ENCODE measurements around the gene DSC3.

Gene DSC3

DNA sequence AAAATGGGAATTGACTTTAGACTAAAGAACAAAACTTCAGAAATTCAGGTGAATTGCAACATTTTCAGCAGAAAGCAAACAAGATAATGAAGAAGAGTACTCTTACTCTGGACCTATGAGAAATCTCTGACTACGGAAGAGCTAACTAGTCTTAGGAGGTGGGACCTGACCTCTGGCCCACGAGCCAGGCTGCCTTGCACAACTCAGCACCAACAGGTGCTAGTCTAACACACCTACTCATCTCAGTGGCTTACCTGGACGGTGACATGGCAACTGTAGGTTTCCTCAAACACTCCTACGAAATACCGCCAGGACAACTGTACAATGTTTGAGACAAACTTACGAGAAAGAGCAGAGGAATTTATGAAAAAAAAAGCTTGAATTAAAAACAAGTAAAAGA lies 3.1 kb upstream of the DSC3 start:
- TF ChIP-seq CTCF (IDR thresholded peaks at IDR 0.05; ENCODE audit: insufficient read depth, low read length, poor library complexity, severe bottlenecking) (no peak), EZH2phosphoT487 (conservative IDR thresholded peaks at IDR 0.05; ENCODE audit: low read length) (no peak)
- no peak overlapping the region for H3K4me2 ChIP-seq (ENCODE audit: low read depth, low read length, poor library complexity, severe bottlenecking)
- no peaks in the 10 kb centered on the region for H3F3A ChIP-seq (ENCODE audit: insufficient read depth)
- H3K9me2 ChIP-seq (replicated peaks; ENCODE audit: insufficient read depth, low read length): no peaks in the 10 kb centered on the region
- no peak overlapping the region for H3K9ac ChIP-seq (ENCODE audit: low read length)
- no peaks in the 10 kb centered on the region for H3K9me3 ChIP-seq (ENCODE audit: insufficient read depth, low read length)
- no peak overlapping the region for H2AFZ ChIP-seq (ENCODE audit: low read depth, low read length, severe bottlenecking)
- no peaks in the 10 kb centered on the region for H3K27me3 ChIP-seq (ENCODE audit: low read length)
- H3K36me3 ChIP-seq (ENCODE audit: low read length): no peaks in the 10 kb centered on the region
- H3K4me3 ChIP-seq (ENCODE audit: insufficient read depth, low read length, poor library complexity, severe bottlenecking): no peak overlapping the region
- H3K79me2 ChIP-seq (ENCODE audit: insufficient read depth, low read length): no peaks in the 10 kb centered on the region
- H4K20me1 ChIP-seq (ENCODE audit: low read depth, low read length): no peaks in the 10 kb centered on the region
- no peak overlapping the region for H3K27ac ChIP-seq (ENCODE audit: low read depth, low read length)

GRCh38 chr18:31044926-31045325 lies 2.4 kb upstream of the DSC3 start:
- Histone ChIP-seq H3K27me3 (ENCODE audit: low read length) (no peaks in the 10 kb centered on the region), H3K9me3 (ENCODE audit: insufficient read depth, low read length) (no peaks in the 10 kb centered on the region)

GRCh38 chr18:31043709-31044108 lies 1.2 kb upstream of the DSC3 start:
- Histone ChIP-seq H3K4me2 (ENCODE audit: low read depth, low read length, poor library complexity, severe bottlenecking) (no peak overlapping the region), H3K36me3 (ENCODE audit: low read length) (no peaks in the 10 kb centered on the region), H3K4me3 (ENCODE audit: insufficient read depth, low read length, poor library complexity, severe bottlenecking) (no peak overlapping the region), H3K9me2 (replicated peaks; ENCODE audit: insufficient read depth, low read length) (no peaks in the 10 kb centered on the region), H3K9me3 (ENCODE audit: insufficient read depth, low read length) (peaks cover 3% of the 10 kb centered on the region; the same call in 1 of the 2 replicates), H3K9ac (ENCODE audit: low read length) (no peak overlapping the region), H3F3A (ENCODE audit: insufficient read depth) (no peaks in the 10 kb centered on the region), H3K79me2 (ENCODE audit: insufficient read depth, low read length) (no peaks in the 10 kb centered on the region), H3K27ac (ENCODE audit: low read depth, low read length) (no peak overlapping the region), H3K27me3 (ENCODE audit: low read length) (no peaks in the 10 kb centered on the region), H2AFZ (ENCODE audit: low read depth, low read length, severe bottlenecking) (no peak overlapping the region), H4K20me1 (ENCODE audit: low read depth, low read length) (no peaks in the 10 kb centered on the region)
- TF ChIP-seq CTCF (IDR thresholded peaks at IDR 0.05; ENCODE audit: insufficient read depth, low read length, poor library complexity, severe bottlenecking) (no peak), EZH2phosphoT487 (conservative IDR thresholded peaks at IDR 0.05; ENCODE audit: low read length) (no peak)

More at GRCh38 chr18:31044926-31045325, 2.4 kb upstream of the DSC3 start:
- Histone ChIP-seq H3F3A (ENCODE audit: insufficient read depth) (no peaks in the 10 kb centered on the region), H3K79me2 (ENCODE audit: insufficient read depth, low read length) (no peaks in the 10 kb centered on the region), H3K9me2 (replicated peaks; ENCODE audit: insufficient read depth, low read length) (no peaks in the 10 kb centered on the region), H3K9ac (ENCODE audit: low read length) (no peak overlapping the region), H4K20me1 (ENCODE audit: low read depth, low read length) (no peaks in the 10 kb centered on the region), H3K27ac (ENCODE audit: low read depth, low read length) (no peak overlapping the region), H3K4me2 (ENCODE audit: low read depth, low read length, poor library complexity, severe bottlenecking) (no peak overlapping the region), H3K36me3 (ENCODE audit: low read length) (no peaks in the 10 kb centered on the region), H2AFZ (ENCODE audit: low read depth, low read length, severe bottlenecking) (no peak overlapping the region), H3K4me3 (ENCODE audit: insufficient read depth, low read length, poor library complexity, severe bottlenecking) (no peak overlapping the region)
- TF ChIP-seq EZH2phosphoT487 (conservative IDR thresholded peaks at IDR 0.05; ENCODE audit: low read length): no peak
- no peak for TF ChIP-seq CTCF (IDR thresholded peaks at IDR 0.05; ENCODE audit: insufficient read depth, low read length, poor library complexity, severe bottlenecking)

- Histone ChIP-seq H4K20me1 (ENCODE audit: low read depth, low read length) (no peaks in the 10 kb centered on the region), H3K4me3 (ENCODE audit: insufficient read depth, low read length, poor library complexity, severe bottlenecking) (no peak overlapping the region), H3F3A (ENCODE audit: insufficient read depth) (no peaks in the 10 kb centered on the region), H2AFZ (ENCODE audit: low read depth, low read length, severe bottlenecking) (no peak overlapping the region), H3K9me3 (ENCODE audit: insufficient read depth, low read length) (peaks cover 3% of the 10 kb centered on the region; the same call in 1 of the 2 replicates), H3K9ac (ENCODE audit: low read length) (no peak overlapping the region), H3K9me2 (replicated peaks; ENCODE audit: insufficient read depth, low read length) (no peaks in the 10 kb centered on the region), H3K79me2 (ENCODE audit: insufficient read depth, low read length) (no peaks in the 10 kb centered on the region), H3K27ac (ENCODE audit: low read depth, low read length) (no peak overlapping the region), H3K36me3 (ENCODE audit: low read length) (no peaks in the 10 kb centered on the region), H3K27me3 (ENCODE audit: low read length) (no peaks in the 10 kb centered on the region), H3K4me2 (ENCODE audit: low read depth, low read length, poor library complexity, severe bottlenecking) (no peak overlapping the region)
- TF ChIP-seq CTCF (IDR thresholded peaks at IDR 0.05; ENCODE audit: insufficient read depth, low read length, poor library complexity, severe bottlenecking) (no peak), EZH2phosphoT487 (conservative IDR thresholded peaks at IDR 0.05; ENCODE audit: low read length) (no peak)
Measured at GRCh38 chr18:31042084-31042405, 497 bp downstream of the DSC3 start.
